Embryonic facial prominence (tissue), 1 donor: Measurements from ENCODE around the gene MUSK.
"Not testable (repeated sequence)": the region's sequence is repeated elsewhere in the genome, so short reads cannot be mapped to it uniquely, and the experiment has no call there.

ENCODE experiments used
- DNase-seq: peaks from one replicate; pipeline ENCODE4 v3.0.0-alpha.2; 2016; ENCODE audit errors: extremely low spot score

Gene MUSK

GRCh38 chr9:110691002-110691549 is 22.5 kb downstream of the MUSK start:
- no peak for DNase-seq

DNA sequence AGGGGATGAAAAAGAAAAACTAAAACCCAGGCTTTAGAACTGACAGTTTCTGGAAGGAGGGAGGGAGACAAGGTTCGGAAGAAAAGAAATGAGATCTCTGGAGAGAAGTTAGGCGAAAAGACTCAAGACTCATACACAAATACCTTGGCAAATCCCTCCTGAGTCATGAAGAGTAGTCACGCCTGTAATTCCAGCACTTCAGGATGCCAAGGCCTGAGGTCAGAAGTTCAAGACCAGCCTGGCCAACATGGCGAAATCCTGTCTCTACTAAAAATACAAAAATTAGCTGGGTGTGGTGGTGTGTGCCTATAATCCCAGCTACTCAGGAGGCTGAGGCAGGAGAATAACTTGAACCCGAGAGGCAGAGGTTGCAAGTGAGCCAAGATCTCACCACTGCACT is 27.3 kb downstream of the MUSK start:
- not testable (repeated sequence) for DNase-seq

- no peak for DNase-seq
These were observed 32.4 kb downstream of the MUSK start for GRCh38 chr9:110700953-110701352.

GRCh38 chr9:110703669-110704068 is 35.1 kb downstream of the MUSK start:
- DNase-seq = no peak

- no peak for DNase-seq
These were observed 38.8 kb downstream of the MUSK start for GRCh38 chr9:110707419-110707818.

GRCh38 chr9:110710420-110710819 is 41.8 kb downstream of the MUSK start:
- DNase-seq = no peak

DNA sequence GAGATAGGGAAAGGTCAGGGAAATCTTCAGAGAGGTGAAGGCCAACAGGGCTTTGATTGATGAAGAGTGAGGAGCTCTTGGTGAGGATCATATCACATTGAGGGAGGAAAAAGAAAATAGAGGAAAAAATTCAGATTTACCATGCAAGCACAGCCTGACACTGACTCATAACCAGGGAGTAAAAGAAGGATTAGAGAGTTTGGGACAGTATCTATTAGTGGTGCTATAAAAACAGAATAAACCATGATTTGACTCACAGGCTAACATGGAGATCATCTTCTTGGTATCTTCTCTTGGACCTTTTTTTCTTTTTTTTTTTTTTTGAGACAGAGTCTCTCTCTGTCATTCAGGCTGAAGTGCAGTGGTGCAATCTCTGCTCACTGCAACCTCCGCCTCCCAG is 44.4 kb downstream of the MUSK start:
- no peak for DNase-seq

DNA sequence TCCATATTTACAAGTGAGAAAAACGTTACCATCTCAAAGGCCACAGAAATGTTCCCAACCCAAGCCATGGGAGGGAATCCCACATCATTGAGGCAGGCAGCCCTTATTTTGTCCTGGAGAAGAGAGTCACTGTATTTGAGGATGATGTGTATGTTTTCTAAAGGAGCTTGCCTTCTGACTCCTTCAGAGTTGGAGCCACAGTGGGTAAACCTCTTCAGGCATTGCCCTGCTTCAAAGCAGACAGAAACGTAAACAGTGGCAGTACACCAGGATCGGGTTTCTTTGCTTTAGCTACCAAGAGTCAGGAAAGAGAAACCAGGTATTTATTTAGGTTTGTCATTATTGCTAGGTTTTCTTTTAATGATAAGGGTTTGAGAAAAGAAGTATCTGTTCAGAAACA is 45.7 kb downstream of the MUSK start:
- no peak for DNase-seq

GRCh38 chr9:110728058-110728457 is 59.5 kb downstream of the MUSK start:
- DNase-seq = no peak

DNA sequence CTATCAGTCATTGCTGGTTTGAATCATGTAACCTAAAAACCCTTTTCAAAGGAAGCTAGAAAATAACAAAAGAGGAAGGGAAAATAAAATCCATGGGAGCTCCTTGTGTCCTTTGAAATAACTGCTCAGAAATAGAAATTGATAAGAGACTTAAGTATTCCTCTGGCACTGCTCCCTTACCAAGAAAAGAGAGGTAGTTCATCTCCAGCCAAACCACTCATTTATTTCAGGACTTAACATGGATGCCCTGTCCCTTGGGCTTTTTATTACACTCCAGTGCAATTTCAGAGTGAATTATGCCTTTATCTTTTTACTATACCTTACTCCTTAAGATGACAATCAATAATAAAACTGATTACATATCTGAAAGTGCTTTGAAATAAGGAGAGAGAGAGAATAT is 61.0 kb downstream of the MUSK start:
- DNase-seq = no peak

- DNase-seq = no peak
These were observed 62.9 kb downstream of the MUSK start for GRCh38 chr9:110731437-110732028.

- no peak for DNase-seq
These were observed 70.4 kb downstream of the MUSK start for GRCh38 chr9:110738982-110739381.

GRCh38 chr9:110742741-110743371 is 74.3 kb downstream of the MUSK start:
- no peak for DNase-seq

- no peak for DNase-seq
These were observed 76.3 kb downstream of the MUSK start for GRCh38 chr9:110744715-110745384.

DNA sequence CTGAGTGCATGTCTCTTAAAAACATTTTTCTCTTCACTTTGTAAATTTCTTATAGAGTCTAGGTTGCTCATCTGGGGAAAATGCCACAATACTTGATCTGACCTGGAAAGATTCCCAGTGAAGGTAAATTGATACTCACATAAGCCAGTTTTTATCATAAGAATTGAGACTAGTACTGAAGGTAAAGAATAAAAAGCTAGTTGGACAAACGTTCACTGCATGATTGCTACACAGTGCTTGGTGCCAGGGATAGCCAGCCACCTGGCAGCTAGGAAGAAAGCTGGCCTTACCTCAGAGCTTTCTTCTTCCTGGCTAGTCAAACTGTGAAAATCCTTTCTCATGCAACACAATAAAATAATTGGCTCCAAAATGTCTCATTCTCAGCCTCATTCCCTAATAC is 77.1 kb downstream of the MUSK start:
- DNase-seq = no peak

DNA sequence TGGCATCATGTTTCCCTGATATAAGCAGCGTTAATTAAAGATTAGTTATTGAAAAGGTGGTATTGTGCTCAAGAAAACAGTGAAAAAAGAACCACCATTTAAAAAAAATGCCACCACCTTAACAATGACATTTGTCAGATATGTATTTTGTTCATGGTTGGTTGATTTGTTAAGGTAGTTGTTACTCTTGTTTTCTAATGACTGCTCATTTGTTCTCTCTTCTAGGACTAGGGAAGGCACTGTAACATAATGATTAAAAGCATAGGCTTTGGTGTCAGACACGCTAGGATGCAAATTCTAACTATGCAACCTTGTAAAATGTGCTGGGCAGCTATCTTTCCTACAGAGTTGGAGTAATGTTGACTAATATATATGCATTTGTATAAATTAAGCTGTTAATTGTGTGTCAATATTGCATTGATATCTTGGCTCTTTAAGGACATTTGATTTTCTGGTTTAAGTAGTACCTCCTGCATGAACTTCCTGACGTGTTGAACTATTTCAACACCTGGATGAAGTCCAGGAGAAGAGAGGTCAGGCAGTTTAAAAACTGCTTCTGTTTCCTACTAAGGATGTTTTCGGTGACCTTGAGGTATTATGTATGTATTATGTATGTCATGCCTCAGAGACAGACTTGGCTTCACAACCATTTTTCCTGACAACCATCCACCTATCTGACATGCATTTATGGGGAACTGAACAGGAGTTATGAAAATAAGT is 77.8 kb downstream of the MUSK start:
- DNase-seq = no peak

DNA sequence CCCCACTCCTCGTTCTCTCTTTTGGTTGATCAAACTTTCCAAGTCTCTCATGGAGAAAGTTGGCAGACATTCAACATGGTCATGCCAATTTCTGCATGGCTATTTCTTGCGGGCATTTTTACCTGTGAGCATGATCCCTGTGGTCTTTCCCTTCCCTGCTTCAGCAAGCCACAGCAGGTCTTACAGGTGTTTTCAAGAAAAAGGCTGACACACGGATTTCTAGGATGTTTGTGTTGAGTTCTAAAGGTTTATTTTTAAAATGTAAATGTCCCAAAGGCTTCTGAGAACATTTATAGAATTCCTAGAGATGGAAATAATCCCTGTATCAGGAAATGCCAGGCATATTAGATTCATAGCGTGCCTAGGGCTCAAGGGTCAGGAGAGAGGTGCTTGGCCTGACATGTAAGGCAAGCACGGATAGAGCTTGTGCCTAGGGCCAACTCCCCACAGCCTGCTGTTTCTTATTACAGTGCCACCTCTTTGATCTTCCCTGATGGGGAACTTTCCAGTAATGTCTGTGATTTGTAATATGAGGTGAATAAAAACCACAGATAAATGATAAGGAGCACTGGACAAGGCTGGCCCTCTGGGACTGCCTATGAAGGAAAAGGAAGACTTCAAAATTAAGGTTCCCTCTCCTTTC is 79.8 kb downstream of the MUSK start:
- DNase-seq = no peak

- no peak for DNase-seq
These were observed 81.7 kb downstream of the MUSK start for GRCh38 chr9:110750272-110750671.

DNA sequence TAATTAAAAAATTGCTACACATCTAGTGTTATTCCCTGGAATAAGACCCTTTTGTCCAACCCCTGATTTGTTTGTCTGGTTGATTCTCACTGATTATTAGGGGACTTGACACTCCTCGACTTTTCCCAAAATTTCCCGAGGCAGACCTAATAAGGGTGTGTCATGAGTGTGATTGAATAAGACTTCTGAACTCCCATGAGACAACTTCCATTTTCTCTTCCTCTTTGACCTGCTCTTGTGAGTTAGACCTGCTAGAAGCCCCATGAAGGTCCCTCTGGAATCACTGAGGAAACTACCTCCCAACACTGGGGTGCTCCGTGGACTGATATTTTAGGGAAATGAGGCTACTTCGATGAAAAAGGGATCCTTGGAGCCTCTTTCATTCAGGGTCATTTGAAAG is 83.4 kb downstream of the MUSK start:
- no peak for DNase-seq

DNA sequence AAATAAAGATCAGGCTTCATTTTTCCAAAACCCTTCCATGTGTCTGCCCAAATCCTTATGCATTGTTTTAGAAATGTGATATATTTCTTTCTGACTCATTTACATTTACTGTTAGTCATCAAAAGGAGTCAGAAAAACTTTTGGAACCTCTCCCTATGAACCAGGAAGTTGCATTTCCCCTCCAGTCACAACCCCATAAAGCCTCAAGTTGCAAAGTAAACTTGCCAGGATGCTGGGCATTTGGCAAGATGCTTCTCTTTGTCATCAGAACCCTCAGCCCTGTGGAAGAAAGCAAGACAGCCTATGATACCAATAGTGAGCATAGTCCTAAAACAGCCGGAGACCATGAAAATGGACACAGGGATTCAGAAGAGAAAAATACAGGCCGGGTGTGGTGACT is 84.2 kb downstream of the MUSK start:
- DNase-seq = no peak

DNA sequence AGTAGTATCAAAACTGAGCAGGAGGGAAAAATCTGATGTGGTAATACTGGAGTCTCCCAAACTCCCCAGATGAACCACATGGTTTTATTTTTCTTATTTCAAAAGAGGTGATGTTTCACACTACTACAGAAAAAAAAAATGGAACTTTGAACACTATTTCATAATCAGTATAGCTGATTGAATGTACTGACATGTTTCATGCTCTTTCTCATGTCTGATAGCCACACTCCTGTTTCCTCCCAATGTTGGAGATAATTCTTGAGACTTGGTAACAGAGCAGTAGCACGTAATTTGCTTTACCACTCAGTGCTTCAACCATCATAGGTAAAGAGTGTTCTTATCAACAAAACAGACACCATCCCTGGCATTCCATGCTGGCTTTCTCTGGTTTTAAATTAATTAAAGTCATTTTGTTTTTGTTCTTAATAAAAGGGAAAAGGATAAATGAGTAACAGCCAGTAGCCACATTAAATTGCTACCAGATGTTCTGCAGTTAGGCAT is 85.2 kb downstream of the MUSK start:
- DNase-seq = no peak

- no peak for DNase-seq
These were observed 86.6 kb downstream of the MUSK start for GRCh38 chr9:110755179-110755578.
